GM12891 (cell line): Measurements from ENCODE around the gene SPATA32.

ENCODE experiments used
- DNase-seq: peaks from one replicate; pipeline ENCODE4 v3.0.0; 2011; ENCODE audit warnings: low spot score; ENCODE audit not compliant: insufficient read length
- FAIRE-seq: peaks from 2 replicates; lab custom pipeline; 2011; peaks lifted over from hg19 to GRCh38; lab: Jason Lieb, UNC
- PAX5 ChIP-seq: IDR thresholded peaks from 2 replicates; pipeline ENCODE4 v1.6.1; 2011; ENCODE audit warnings: low read length, moderate library complexity, mild to moderate bottlenecking; ENCODE audit not compliant: insufficient read depth, severe bottlenecking
- POLR2A ChIP-seq: IDR thresholded peaks from 2 replicates; pipeline ENCODE4 v1.6.1; 2011; ENCODE audit warnings: low read depth, low read length, control low read depth
- POLR2AphosphoS5 ChIP-seq: IDR thresholded peaks from 2 replicates; pipeline ENCODE4 v1.6.1; 2011; ENCODE audit warnings: low read depth, low read length, control low read depth
- POU2F2 ChIP-seq: IDR thresholded peaks from 2 replicates; pipeline ENCODE4 v1.6.1; 2011; ENCODE audit warnings: low read depth, mild to moderate bottlenecking, control low read depth, low read length, moderate library complexity
- SPI1 ChIP-seq: IDR thresholded peaks from 2 replicates; pipeline ENCODE4 v1.6.1; 2011; ENCODE audit warnings: low read depth, low read length, control low read depth
- TAF1 ChIP-seq: IDR thresholded peaks from 2 replicates; pipeline ENCODE4 v1.6.1; 2011; ENCODE audit warnings: low read depth, low read length, control low read depth

Gene SPATA32

GRCh38 chr17:45273551-45273957 is 11.7 kb upstream of the SPATA32 start:
- TF ChIP-seq TAF1 (no peak), POLR2A (no peak), POLR2AphosphoS5 (no peak), PAX5 (no peak), POU2F2 (no peak), SPI1 (no peak)
- no peak for DNase-seq
- no peak for FAIRE-seq

GRCh38 chr17:45271603-45272002 is 9.7 kb upstream of the SPATA32 start:
- DNase-seq (no peak), FAIRE-seq (no peak)
- TF ChIP-seq POU2F2: no peak
- TF ChIP-seq TAF1: no peak
- no peak for TF ChIP-seq PAX5
- no peak for TF ChIP-seq POLR2AphosphoS5
- no peak for TF ChIP-seq SPI1
- no peak for TF ChIP-seq POLR2A

- FAIRE-seq (peak; percentile 35), DNase-seq (peak; percentile 63)
- no peak for TF ChIP-seq POLR2AphosphoS5
- 0 out of 2 replicates have a peak, but pooled peaks have one; percentile 27 for TF ChIP-seq POU2F2
Observed at GRCh38 chr17:45270828-45271418, 9.0 kb upstream of the SPATA32 start.

GRCh38 chr17:45269912-45270311 is 8.0 kb upstream of the SPATA32 start:
- DNase-seq (no peak), FAIRE-seq (no peak)
- TF ChIP-seq POU2F2: no peak
- no peak for TF ChIP-seq POLR2AphosphoS5
- TF ChIP-seq SPI1: no peak
- no peak for TF ChIP-seq TAF1
- TF ChIP-seq POLR2A: no peak
- TF ChIP-seq PAX5: no peak

GRCh38 chr17:45267436-45268055 is 5.7 kb upstream of the SPATA32 start:
- no peak for TF ChIP-seq POLR2AphosphoS5
- TF ChIP-seq PAX5: no peak
- TF ChIP-seq POU2F2: no peak
- DNase-seq (no peak), FAIRE-seq (no peak)

- FAIRE-seq (no peak), DNase-seq (no peak)
- TF ChIP-seq POLR2AphosphoS5: no peak
- no peak for TF ChIP-seq TAF1
- TF ChIP-seq SPI1: no peak
- TF ChIP-seq POLR2A: no peak
- no peak for TF ChIP-seq POU2F2
- no peak for TF ChIP-seq PAX5
Observed at GRCh38 chr17:45266372-45266926, 4.6 kb upstream of the SPATA32 start.

- FAIRE-seq: no peak
- no peak for DNase-seq
- TF ChIP-seq POLR2AphosphoS5: no peak
- TF ChIP-seq POU2F2: no peak
- TF ChIP-seq TAF1: no peak
Observed at GRCh38 chr17:45265821-45266220, 3.9 kb upstream of the SPATA32 start.

- FAIRE-seq (no peak), DNase-seq (no peak)
- no peak for TF ChIP-seq PAX5
- TF ChIP-seq POLR2A: no peak
- TF ChIP-seq SPI1: no peak
- TF ChIP-seq TAF1: no peak
- no peak for TF ChIP-seq POLR2AphosphoS5
- TF ChIP-seq POU2F2: no peak
Observed at GRCh38 chr17:45264988-45265387, 3.1 kb upstream of the SPATA32 start.

- FAIRE-seq (no peak), DNase-seq (no peak)
- peak; percentile 31; the same call in 1 of the 2 replicates for TF ChIP-seq POLR2AphosphoS5
- TF ChIP-seq SPI1: no peak
- no peak; the same call in 1 of the 2 replicates for TF ChIP-seq POLR2A
Observed at GRCh38 chr17:45264430-45264829, 2.5 kb upstream of the SPATA32 start.

- TF ChIP-seq TAF1: no peak
- TF ChIP-seq SPI1: no peak
- no peak for TF ChIP-seq PAX5
- TF ChIP-seq POU2F2: no peak
- no peak; the same call in 1 of the 2 replicates for TF ChIP-seq POLR2AphosphoS5
- TF ChIP-seq POLR2A: no peak
- FAIRE-seq: peak; percentile 48
- DNase-seq: no peak
Observed at GRCh38 chr17:45263477-45263860, 1.6 kb upstream of the SPATA32 start.
